ENCODE results near the gene MSH5. TPM values are rescaled to one million over a fixed set of nuclear protein-coding genes. Genes with fewer than 3 reads are reported as not detected.
A peak's percentile ranks its signal among the peaks of the same experiment; 100 is the strongest.

Gene MSH5
- total and polyA plus RNA-seq, 9 of the 15 experiments (the other 6 are each of a cell fraction or from before 2014, with no cell fraction given) = 12.5 to 104 (median 46.6) TPM

GRCh38 chr6:31792761-31793171 lies 53.0 kb downstream of the MSH5 start:
- POLR2A ChIA-PET = interaction anchor here (0.7 to 4.8 kb wide), 5 partner anchors 13 to 126 kb away, joined by 3 to 47 read pairs (median 4); partner anchors contain the start of genes LSM2 and VWA7
- FAIRE-seq = no peak
- H3K4me1 ChIP-seq (replicated peaks in 1 of 2; ENCODE audit: control insufficient read depth in 2 of 2, insufficient read depth in 2 of 2, low read length in 2 of 2) = peaks cover 17 to 44% of the 10 kb centered on the region in 2 experiments
- intact Hi-C loops (cut with micrococcal nuclease) = no loop called here
- H4K20me1 ChIP-seq (replicated peaks; ENCODE audit: control insufficient read depth, insufficient read depth, low read length) = 0 out of 2 replicates have a peak, but pooled peaks cover 3% of the 10 kb centered on the region
- BruUV-seq (replicated peaks) = no TSS peak
- peaks cover 71% of the 10 kb centered on the region for H3K36me3 ChIP-seq (ENCODE audit: control insufficient read depth, insufficient read depth, low read length)
- H3K27me3 ChIP-seq (ENCODE audit: control insufficient read depth in 2 of 2, insufficient read depth in 2 of 2, low read length in 2 of 2) = no peaks in the 10 kb centered on the region
- peaks cover 59% of the 10 kb centered on the region for H3K79me2 ChIP-seq (ENCODE audit: control insufficient read depth, insufficient read depth, low read length)
- H3K9ac ChIP-seq (ENCODE audit: insufficient read depth in 1 of 2, low read depth in 2 of 2, low read length in 2 of 2) = peak overlapping the region in 1 of 2 experiments; percentile 80; a peak in 2 of 4 replicates
- in situ Hi-C loops (cut with MboI) = no loop called here
- H3K4me3 ChIP-seq = no peak overlapping the region
- H3K27ac ChIP-seq (ENCODE audit: extremely low read depth, low read depth, low read length) = peak overlapping the region; percentile 28; the same call in 2 of the 3 replicates
- no peaks in the 10 kb centered on the region for H3K9me3 ChIP-seq (replicated peaks; ENCODE audit: control insufficient read depth, insufficient read depth, low read depth, low read length)
- CTCF ChIA-PET (ENCODE audit: low intra/inter-chr PET ratio) = no interaction called here
- no peak overlapping the region for H3K4me2 ChIP-seq (ENCODE audit: insufficient read depth, low read length)
- H2AFZ ChIP-seq (ENCODE audit: low read depth, low read length) = no peak overlapping the region
- peak; percentile 38 to 60 (median 47) for DNase-seq (ENCODE audit: extremely low read depth in 1 of 4, low spot score in 3 of 4)
- no peaks in the 10 kb centered on the region for H3K9me1 ChIP-seq (ENCODE audit: control insufficient read depth, insufficient read depth, low read length)
- no peak for ATAC-seq
- WGBS (ENCODE audit: insufficient coverage, low coverage, missing lambda C conversion rate) = 85% methylated on average over 12 of the region's 12 CpGs
- TF ChIP-seq PRMT5 (CRISPR knock-in tag; IDR thresholded peaks at IDR 0.05) (no peak), NFRKB (IDR thresholded peaks at IDR 0.05; ENCODE audit: low read depth) (no peak), KAT7 (CRISPR knock-in tag; IDR thresholded peaks at IDR 0.05; ENCODE audit: borderline replicate concordance) (0 out of 2 replicates have a peak, but pooled peaks have one; percentile 17), HSF4 (CRISPR knock-in tag; IDR thresholded peaks at IDR 0.05; ENCODE audit: borderline replicate concordance) (no peak), KDM1A (IDR thresholded peaks at IDR 0.05) (no peak), ETV1 (tag; conservative IDR thresholded peaks at IDR 0.05; ENCODE audit: low read depth) (no peak), RBM25 (IDR thresholded peaks at IDR 0.05; ENCODE audit: low read depth, low read length, severe bottlenecking) (no peak), E2F8 (IDR thresholded peaks at IDR 0.05; ENCODE audit: low read depth, partially characterized antibody) (no peak), RBFOX2 (IDR thresholded peaks at IDR 0.05; ENCODE audit: low read depth, low read length) (peak; percentile 41), ZBTB33 (CRISPR knock-in tag; IDR thresholded peaks at IDR 0.05) (peak; percentile 49; the same call in 1 of the 2 replicates), RCOR1 (IDR thresholded peaks at IDR 0.05; ENCODE audit: borderline replicate concordance in 1 of 2, low read depth in 2 of 2, low read length in 2 of 2) (no peak), BRCA1 (IDR thresholded peaks at IDR 0.05) (no peak), BRCA1 (CRISPR knock-in tag; IDR thresholded peaks at IDR 0.05) (no peak), KLF1 (tag; IDR thresholded peaks at IDR 0.05) (no peak), RBM14 (IDR thresholded peaks at IDR 0.05; ENCODE audit: borderline replicate concordance, insufficient read depth, low read depth, low read length) (0 out of 2 replicates have a peak, but pooled peaks have one; percentile 39), CBX5 (IDR thresholded peaks at IDR 0.05; ENCODE audit: borderline replicate concordance, low read depth) (no peak), FOSL1 (tag; conservative IDR thresholded peaks at IDR 0.05) (peak; percentile 57; the same call in 1 of the 2 replicates), BDP1 (IDR thresholded peaks at IDR 0.05; ENCODE audit: insufficient read depth, insufficient read length) (no peak)
- TF ChIP-seq, protein P1, sequence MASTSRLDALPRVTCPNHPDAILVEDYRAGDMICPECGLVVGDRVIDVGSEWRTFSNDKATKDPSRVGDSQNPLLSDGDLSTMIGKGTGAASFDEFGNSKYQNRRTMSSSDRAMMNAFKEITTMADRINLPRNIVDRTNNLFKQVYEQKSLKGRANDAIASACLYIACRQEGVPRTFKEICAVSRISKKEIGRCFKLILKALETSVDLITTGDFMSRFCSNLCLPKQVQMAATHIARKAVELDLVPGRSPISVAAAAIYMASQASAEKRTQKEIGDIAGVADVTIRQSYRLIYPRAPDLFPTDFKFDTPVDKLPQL (IDR thresholded peaks at IDR 0.05; ENCODE audit: extremely low read depth, insufficient read length) = no peak
